ENCODE measurements around the gene NPAS1. TPM values are rescaled to one million over a fixed set of nuclear protein-coding genes. Genes with fewer than 3 reads are reported as not detected.
A peak's percentile ranks its signal among the peaks of the same experiment; 100 is the strongest.

NPAS1 gene
- total RNA-seq, 1 donor from 2014 or later, result 1.7 TPM

GRCh38 chr19:46990991-46991676, 28.5 kb upstream of the NPAS1 start:
- peak; percentile 65 for TF ChIP-seq CTCF (IDR thresholded peaks at IDR 0.05; ENCODE audit: partially characterized antibody, unreplicated experiment)
- no peaks in the 10 kb centered on the region for H3K36me3 Mint-ChIP-seq (ENCODE audit: unreplicated experiment)
- peaks cover 20% of the 10 kb centered on the region for H3K27me3 Mint-ChIP-seq (ENCODE audit: unreplicated experiment)
- peak; percentile 85 for DNase-seq
- peaks cover 22% of the 10 kb centered on the region for H3K4me1 Mint-ChIP-seq (ENCODE audit: low read depth, unreplicated experiment)
- H3K9me3 Mint-ChIP-seq (ENCODE audit: unreplicated experiment), result peaks cover 6% of the 10 kb centered on the region
- peak overlapping the region; percentile 56 for H3K4me3 Mint-ChIP-seq (ENCODE audit: unreplicated experiment)
- peak overlapping the region; percentile 84 for H3K27ac Mint-ChIP-seq (ENCODE audit: unreplicated experiment)

GRCh38 chr19:46992699-46993535, 26.7 kb upstream of the NPAS1 start:
- Mint-ChIP-seq H3K36me3 (ENCODE audit: unreplicated experiment) (no peaks in the 10 kb centered on the region), H3K4me3 (ENCODE audit: unreplicated experiment) (peak overlapping the region; percentile 25), H3K9me3 (ENCODE audit: unreplicated experiment) (peaks cover 14% of the 10 kb centered on the region), H3K27ac (ENCODE audit: unreplicated experiment) (peak overlapping the region; percentile 83), H3K27me3 (ENCODE audit: unreplicated experiment) (peaks cover 20% of the 10 kb centered on the region), H3K4me1 (ENCODE audit: low read depth, unreplicated experiment) (peaks cover 19% of the 10 kb centered on the region)
- DNase-seq, result no peak
- TF ChIP-seq CTCF (IDR thresholded peaks at IDR 0.05; ENCODE audit: partially characterized antibody, unreplicated experiment), result no peak

GRCh38 chr19:46993622-46994021, 26.0 kb upstream of the NPAS1 start:
- no peak for TF ChIP-seq CTCF (IDR thresholded peaks at IDR 0.05; ENCODE audit: partially characterized antibody, unreplicated experiment)
- Mint-ChIP-seq H3K4me3 (ENCODE audit: unreplicated experiment) (no peak overlapping the region), H3K27ac (ENCODE audit: unreplicated experiment) (peak overlapping the region; percentile 83), H3K27me3 (ENCODE audit: unreplicated experiment) (peaks cover 20% of the 10 kb centered on the region), H3K4me1 (ENCODE audit: low read depth, unreplicated experiment) (peaks cover 22% of the 10 kb centered on the region), H3K36me3 (ENCODE audit: unreplicated experiment) (no peaks in the 10 kb centered on the region), H3K9me3 (ENCODE audit: unreplicated experiment) (peaks cover 15% of the 10 kb centered on the region)
- no peak for DNase-seq

- DNase-seq, result no peak
- H3K9me3 Mint-ChIP-seq (ENCODE audit: unreplicated experiment), result peaks cover 17% of the 10 kb centered on the region
- no peaks in the 10 kb centered on the region for H3K36me3 Mint-ChIP-seq (ENCODE audit: unreplicated experiment)
- TF ChIP-seq CTCF (IDR thresholded peaks at IDR 0.05; ENCODE audit: partially characterized antibody, unreplicated experiment), result no peak
- peaks cover 20% of the 10 kb centered on the region for H3K27me3 Mint-ChIP-seq (ENCODE audit: unreplicated experiment)
- H3K4me3 Mint-ChIP-seq (ENCODE audit: unreplicated experiment), result no peak overlapping the region
- peaks cover 23% of the 10 kb centered on the region for H3K4me1 Mint-ChIP-seq (ENCODE audit: low read depth, unreplicated experiment)
- H3K27ac Mint-ChIP-seq (ENCODE audit: unreplicated experiment), result no peak overlapping the region
Observed at GRCh38 chr19:46994141-46994686, 25.4 kb upstream of the NPAS1 start.
